ENCODE results near the gene NGEF.

GRCh38 chr2:232927032-232927792 lies 85.8 kb downstream of the NGEF start:
- no peak for TF ChIP-seq CTCF (IDR thresholded peaks at IDR 0.05; ENCODE audit: low read length)
- TF ChIP-seq EZH2 (IDR thresholded peaks at IDR 0.05; ENCODE audit: borderline replicate concordance, low read length) = no peak

Data from OCI-LY1 (cell line).